ENCODE data around the gene GYS2. TPM values are rescaled to one million over a fixed set of nuclear protein-coding genes. Genes with fewer than 3 reads are reported as not detected.

GYS2 gene
- total and polyA plus RNA-seq, 9 of the 15 experiments (the other 6 are each of a cell fraction or from before 2014, with no cell fraction given) = not detected

GRCh38 chr12:21631367-21631766 lies 26.7 kb upstream of the GYS2 start (continued):
- TF ChIP-seq ZNF518B (CRISPR knock-in tag; IDR thresholded peaks at IDR 0.05) (no peak), ZNF707 (CRISPR knock-in tag; conservative IDR thresholded peaks at IDR 0.05) (no peak), MCM3 (IDR thresholded peaks at IDR 0.05) (no peak), CEBPZ (IDR thresholded peaks at IDR 0.05; ENCODE audit: borderline replicate concordance, low read depth, low read length) (no peak), PRMT5 (CRISPR knock-in tag; IDR thresholded peaks at IDR 0.05) (no peak), ZKSCAN1 (IDR thresholded peaks at IDR 0.05; ENCODE audit: low read depth, low read length) (no peak), ZNF561 (CRISPR knock-in tag; conservative IDR thresholded peaks at IDR 0.05) (no peak), SRSF7 (optimal IDR thresholded peaks at IDR 0.05; ENCODE audit: low read depth, low read length) (no peak), XRCC5 (IDR thresholded peaks at IDR 0.05; ENCODE audit: low read depth, low read length) (no peak), TAF7 (tag; IDR thresholded peaks at IDR 0.05) (no peak), FUS (optimal IDR thresholded peaks at IDR 0.05; ENCODE audit: low read depth, low read length) (no peak)

Measured in K562 (cell line).